ENCODE measurements around the gene MAP3K14. TPM values are rescaled to one million over a fixed set of nuclear protein-coding genes. Genes with fewer than 3 reads are reported as not detected.

The MAP3K14 gene
- total RNA-seq, 3 donors from 2014 or later = 16.6 to 27.9 (median 18.0) TPM

- Histone ChIP-seq H3K4me1 (ENCODE audit: low read depth) (peaks cover 43% of the 10 kb centered on the region), H3K36me3 (ENCODE audit: low read depth) (no peaks in the 10 kb centered on the region), H3K4me3 (peak overlapping the region; percentile 46), H3K9me3 (no peaks in the 10 kb centered on the region)
- peak; percentile 78 for ATAC-seq
- intact Hi-C loops (cut with DNase I, micrococcal nuclease) = no loop called here
- DNase-seq = peak; percentile 84 to 91 (median 84)
- no peak for TF ChIP-seq CTCF (IDR thresholded peaks at IDR 0.05)
These were observed 68.5 kb downstream of the MAP3K14 start for GRCh38 chr17:45248132-45248957.

DNA sequence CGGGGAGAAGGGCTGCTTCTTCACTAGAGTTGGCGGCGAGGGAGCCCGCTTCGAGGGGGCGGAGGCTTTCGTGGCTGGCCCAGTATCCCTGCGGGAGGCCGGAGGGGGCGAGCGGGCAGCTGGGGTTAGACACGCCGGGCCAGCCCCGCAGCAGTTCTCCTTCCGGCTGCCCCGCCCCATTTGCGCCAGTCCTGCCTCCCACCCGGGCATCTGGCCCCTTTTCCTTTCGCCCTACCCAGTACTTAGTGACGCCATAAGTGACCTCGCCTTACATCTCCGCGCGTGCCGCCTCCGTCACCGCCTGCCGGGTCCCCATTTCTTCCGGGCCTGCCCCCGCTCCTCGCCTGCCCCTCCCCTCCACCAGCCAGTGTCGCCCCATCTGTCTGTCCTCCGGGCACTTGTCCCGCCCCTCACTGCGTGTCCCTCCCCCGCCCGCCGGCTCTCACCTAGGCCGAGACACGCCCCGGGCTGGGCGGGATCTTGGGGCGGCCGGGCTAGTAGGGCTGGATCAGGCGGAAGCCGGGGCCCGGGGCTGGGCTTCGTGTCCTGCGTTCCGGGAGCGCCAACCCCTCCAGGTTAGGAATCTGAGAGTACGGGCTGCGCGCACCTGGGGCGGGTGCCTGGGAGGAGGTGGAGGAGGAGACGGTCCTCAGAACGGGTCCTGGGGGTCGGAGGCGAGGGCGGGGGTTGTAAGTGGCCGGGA, 69.2 kb downstream of the MAP3K14 start:
- H3K36me3 ChIP-seq (ENCODE audit: low read depth) = no peaks in the 10 kb centered on the region
- peak overlapping the region; percentile 46 for H3K4me3 ChIP-seq
- H3K9me3 ChIP-seq = no peaks in the 10 kb centered on the region
- intact Hi-C loops (cut with DNase I, micrococcal nuclease) = no loop called here
- ATAC-seq (peak; percentile 91), DNase-seq (peak; percentile 99)
- H3K4me1 ChIP-seq (ENCODE audit: low read depth) = peaks cover 37% of the 10 kb centered on the region
- TF ChIP-seq CTCF (IDR thresholded peaks at IDR 0.05) = no peak

DNA sequence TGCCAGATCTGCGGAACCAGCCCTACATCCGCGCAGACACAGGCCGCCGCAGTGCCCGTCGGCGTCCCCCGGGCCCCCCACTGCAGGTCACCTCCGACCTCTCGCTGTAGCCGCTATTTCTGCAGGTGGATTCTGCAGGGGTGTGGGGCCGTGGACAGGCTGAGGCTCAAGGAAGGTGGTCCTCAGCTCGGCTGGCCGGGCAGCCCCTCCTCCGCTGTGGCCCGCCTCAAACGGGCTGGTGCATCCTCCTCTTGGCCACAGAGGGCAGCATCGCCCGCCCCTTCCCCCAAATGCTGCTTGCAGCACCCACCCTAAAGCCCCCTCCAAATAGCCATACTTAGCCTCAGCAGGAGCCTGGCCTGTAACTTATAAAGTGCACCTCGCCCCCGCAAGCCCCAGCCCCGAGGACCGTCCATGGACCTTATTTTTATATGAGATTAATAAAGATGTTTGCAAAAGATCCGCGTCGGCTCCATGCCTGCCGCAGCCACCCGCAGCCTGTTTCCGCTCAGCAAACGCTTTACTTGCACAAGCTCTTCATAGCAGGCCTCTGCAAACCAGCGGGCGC, 69.9 kb downstream of the MAP3K14 start:
- intact Hi-C loops (cut with DNase I, micrococcal nuclease) = no loop called here
- Histone ChIP-seq H3K4me1 (ENCODE audit: low read depth) (peaks cover 30% of the 10 kb centered on the region), H3K9me3 (no peaks in the 10 kb centered on the region), H3K4me3 (peak overlapping the region; percentile 46), H3K36me3 (ENCODE audit: low read depth) (no peaks in the 10 kb centered on the region)
- peak; percentile 17 for TF ChIP-seq CTCF (IDR thresholded peaks at IDR 0.05)
- peak in 2 of 3 donors; percentile 54 to 63 for DNase-seq
- ATAC-seq = no peak

DNA sequence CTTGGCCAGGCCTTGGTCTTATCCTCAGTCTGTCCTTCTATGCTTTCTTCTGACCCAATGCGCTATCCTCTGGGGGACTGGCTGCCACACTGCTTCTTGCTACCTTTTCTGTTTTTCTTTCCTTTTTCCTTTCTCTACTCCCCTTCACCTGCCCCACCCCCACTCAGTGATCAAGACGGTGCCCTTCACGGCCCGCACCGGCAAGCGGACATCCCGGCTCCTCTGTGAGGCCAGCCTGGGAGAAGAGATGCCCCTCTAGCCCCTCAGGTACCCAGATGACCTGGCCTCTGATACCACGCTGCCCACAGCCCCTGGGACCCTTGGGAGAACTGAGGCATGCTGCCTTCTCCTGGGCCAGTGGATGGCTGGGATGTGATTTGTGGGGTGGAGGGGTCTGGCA, 70.5 kb downstream of the MAP3K14 start:
- Histone ChIP-seq H3K4me1 (ENCODE audit: low read depth) (peaks cover 29% of the 10 kb centered on the region), H3K9me3 (no peaks in the 10 kb centered on the region), H3K4me3 (no peak overlapping the region), H3K36me3 (ENCODE audit: low read depth) (no peaks in the 10 kb centered on the region)
- ATAC-seq (no peak), DNase-seq (no peak)
- TF ChIP-seq CTCF (IDR thresholded peaks at IDR 0.05) = no peak
- intact Hi-C loops (cut with DNase I, micrococcal nuclease) = no loop called here

- no peak for DNase-seq
- ATAC-seq = no peak
- Histone ChIP-seq H3K36me3 (ENCODE audit: low read depth) (no peaks in the 10 kb centered on the region), H3K9me3 (no peaks in the 10 kb centered on the region), H3K4me1 (ENCODE audit: low read depth) (peaks cover 30% of the 10 kb centered on the region), H3K4me3 (no peak overlapping the region)
- no peak for TF ChIP-seq CTCF (IDR thresholded peaks at IDR 0.05)
- intact Hi-C loops (cut with DNase I, micrococcal nuclease) = no loop called here
These were observed 71.8 kb downstream of the MAP3K14 start for GRCh38 chr17:45244725-45245656.
